ENCODE measurements around the gene C1orf122.

Gene C1orf122

DNA sequence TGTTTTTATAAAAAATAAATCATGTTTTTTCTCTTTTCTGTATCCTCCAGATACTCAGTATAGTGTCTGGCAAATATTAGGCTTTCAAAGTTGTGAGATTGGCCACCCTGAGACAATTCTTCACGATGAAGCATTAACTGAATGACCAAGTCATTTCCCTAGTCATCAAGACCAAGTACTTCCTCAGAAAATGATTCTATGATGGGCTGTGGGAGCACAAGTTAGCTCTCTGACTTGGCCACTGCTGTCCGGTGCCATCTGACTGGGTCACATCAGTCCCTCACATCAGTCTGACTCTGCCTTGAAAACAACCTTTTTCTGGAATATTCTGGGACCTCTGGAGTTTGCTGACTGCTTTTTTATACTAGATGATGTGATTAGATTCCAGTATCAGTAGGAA is 13.9 kb downstream of the C1orf122 start:
- no peak overlapping the region for H3K27ac ChIP-seq
- TF ChIP-seq ZFX (IDR thresholded peaks at IDR 0.05), result no peak

GRCh38 chr1:37822906-37823815 is 15.6 kb downstream of the C1orf122 start:
- TF ChIP-seq CTCF (conservative IDR thresholded peaks at IDR 0.05) (no peak), ZFX (IDR thresholded peaks at IDR 0.05) (no peak)
- no peak overlapping the region for H3K27ac ChIP-seq

DNA sequence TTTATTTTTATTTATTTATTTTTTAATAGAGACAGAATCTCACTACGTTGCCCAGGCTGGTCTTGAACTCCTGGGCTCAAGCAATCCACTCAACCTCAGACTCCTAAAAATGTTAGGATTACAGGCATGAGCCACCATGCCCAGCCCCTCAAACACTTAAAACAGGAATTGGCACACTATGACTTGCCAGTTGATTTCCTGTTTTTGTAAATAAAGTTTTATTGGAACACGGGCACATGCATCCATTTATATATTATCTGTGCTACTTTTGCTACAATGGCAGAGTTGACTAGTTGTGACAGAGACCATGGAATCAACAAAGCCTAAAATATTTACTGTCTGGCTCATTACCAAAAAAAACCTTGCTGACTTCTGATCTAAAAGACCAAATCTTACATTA is 16.4 kb downstream of the C1orf122 start:
- no peak overlapping the region for H3K27ac ChIP-seq
- TF ChIP-seq CTCF (conservative IDR thresholded peaks at IDR 0.05) (no peak), ZFX (IDR thresholded peaks at IDR 0.05) (no peak)

DNA sequence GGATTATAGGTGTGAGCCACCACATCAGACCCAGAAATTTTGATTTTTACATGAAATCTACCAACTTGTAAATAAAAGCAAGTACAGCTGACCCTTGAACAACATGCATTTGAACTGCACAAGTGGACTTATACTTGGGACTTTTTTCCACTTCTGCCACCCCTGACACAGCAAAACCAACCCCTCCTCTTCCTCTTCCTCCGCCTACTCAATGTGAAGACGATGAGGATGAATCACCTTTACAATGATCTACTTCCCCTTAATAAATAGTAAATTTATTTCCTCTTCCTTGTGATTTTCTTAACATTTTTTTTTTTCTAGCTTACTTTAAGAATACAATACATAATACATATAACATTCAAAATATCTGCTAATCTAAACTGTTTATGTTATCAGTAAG is 17.9 kb downstream of the C1orf122 start:
- TF ChIP-seq CTCF (conservative IDR thresholded peaks at IDR 0.05) (no peak), ZFX (IDR thresholded peaks at IDR 0.05) (no peak)
- H3K27ac ChIP-seq, result no peak overlapping the region

DNA sequence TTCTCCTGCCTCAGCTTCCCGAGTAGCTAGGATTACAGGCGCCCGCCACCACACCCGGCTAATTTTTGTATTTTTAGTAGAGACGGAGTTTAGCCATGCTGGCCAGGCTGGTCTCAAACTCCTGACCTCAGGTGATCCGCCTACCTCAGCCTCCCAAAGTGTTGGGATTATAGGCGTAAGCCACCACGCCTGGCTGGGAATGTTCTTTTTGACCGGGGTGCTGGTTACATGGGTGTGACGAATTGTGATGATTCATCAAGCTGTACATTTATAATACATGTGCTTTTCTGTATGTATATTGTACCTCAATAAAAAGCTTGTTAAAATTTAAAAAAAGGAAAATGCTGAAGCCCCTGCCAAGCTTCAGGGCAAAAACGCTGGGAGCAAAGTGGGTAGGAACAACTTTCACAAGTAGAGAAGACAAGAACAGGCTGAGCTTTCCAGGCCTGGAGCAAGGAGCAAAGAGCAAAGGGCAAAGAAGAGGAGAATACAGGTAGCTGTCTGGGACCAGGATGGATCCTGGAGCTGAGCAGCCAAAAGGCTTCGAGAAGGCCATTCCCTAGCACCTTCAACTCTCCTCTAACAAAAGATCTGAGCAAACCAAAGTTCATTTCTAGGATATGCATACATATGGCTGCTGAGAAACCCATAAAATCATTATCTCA is 21.0 kb downstream of the C1orf122 start:
- H3K27ac ChIP-seq, result no peak overlapping the region
- TF ChIP-seq ZFX (IDR thresholded peaks at IDR 0.05) (no peak), CTCF (conservative IDR thresholded peaks at IDR 0.05) (no peak)

- TF ChIP-seq ZFX (IDR thresholded peaks at IDR 0.05) (no peak), CTCF (conservative IDR thresholded peaks at IDR 0.05) (no peak)
- H3K27ac ChIP-seq, result no peak overlapping the region
These were observed 23.5 kb downstream of the C1orf122 start for GRCh38 chr1:37831109-37831508.

- TF ChIP-seq CTCF (conservative IDR thresholded peaks at IDR 0.05) (no peak), ZFX (IDR thresholded peaks at IDR 0.05) (no peak)
- H3K27ac ChIP-seq, result no peak overlapping the region
These were observed 24.2 kb downstream of the C1orf122 start for GRCh38 chr1:37831809-37832208.
